Hepatocyte (in vitro differentiated cells): ENCODE data around the gene PAN3.

Experiments used
- CTCF ChIP-seq: fragments of 200-600 bp; sonication (generic); IDR thresholded peaks from 2 replicates; pipeline ENCODE4 v1.5.1; 2016; ENCODE audit warnings: antibody characterized with exemption, mild to moderate bottlenecking; ENCODE audit not compliant: poor library complexity
- EZH2 ChIP-seq: fragments of 200-600 bp; sonication (generic); IDR thresholded peaks from 2 replicates; pipeline ENCODE4 v1.6.1; 2016; ENCODE audit warnings: antibody characterized with exemption, mild to moderate bottlenecking, borderline replicate concordance
- EZH2phosphoT487 ChIP-seq: fragments of 200-600 bp; sonication (generic); IDR thresholded peaks from one replicate; pipeline ENCODE4 v1.6.1; 2018; ENCODE audit warnings: antibody characterized with exemption, mild to moderate bottlenecking, low read depth, moderate library complexity; ENCODE audit not compliant: unreplicated experiment, severe bottlenecking

GRCh38 chr13:28229522-28230411 lies 91.4 kb downstream of the PAN3 start:
- TF ChIP-seq CTCF (no peak), EZH2 (no peak), EZH2phosphoT487 (no peak)
